RWPE1 (cell line): ENCODE data around the gene ADA.

Source experiments
- CTCF ChIA-PET: fragments of 350-600 bp; sonication (Branson Sonifier 250); formaldehyde crosslinking; extraction: SDS; loops from one replicate; lab custom pipeline; 2021; lab: Yijun Ruan, JAX
- POLR2A ChIA-PET: fragments of 400-600 bp; formaldehyde crosslinking; extraction: SDS; loops from one replicate; lab custom pipeline; 2020; ENCODE audit warnings: antibody characterized with exemption; ENCODE audit not compliant: low non-redundant PET; lab: Yijun Ruan, JAX
- DNase-seq: peaks from one replicate; pipeline ENCODE4 v3.0.0; 2012; ENCODE audit warnings: low spot score
- H3K27ac ChIP-seq: fragments of 450-650 bp; 2 replicates; pipeline ENCODE4 v1.5.1; 2017
- TF ChIP-seq, protein P1 (sequence below): fragments of 450-650 bp; conservative IDR thresholded peaks from 2 replicates; pipeline ENCODE4 v1.5.1; 2017; ENCODE audit warnings: low read depth, mild to moderate bottlenecking

The ADA gene

GRCh38 chr20:44622501-44623270 lies 28.8 kb downstream of the ADA start:
- TF ChIP-seq, protein P1, sequence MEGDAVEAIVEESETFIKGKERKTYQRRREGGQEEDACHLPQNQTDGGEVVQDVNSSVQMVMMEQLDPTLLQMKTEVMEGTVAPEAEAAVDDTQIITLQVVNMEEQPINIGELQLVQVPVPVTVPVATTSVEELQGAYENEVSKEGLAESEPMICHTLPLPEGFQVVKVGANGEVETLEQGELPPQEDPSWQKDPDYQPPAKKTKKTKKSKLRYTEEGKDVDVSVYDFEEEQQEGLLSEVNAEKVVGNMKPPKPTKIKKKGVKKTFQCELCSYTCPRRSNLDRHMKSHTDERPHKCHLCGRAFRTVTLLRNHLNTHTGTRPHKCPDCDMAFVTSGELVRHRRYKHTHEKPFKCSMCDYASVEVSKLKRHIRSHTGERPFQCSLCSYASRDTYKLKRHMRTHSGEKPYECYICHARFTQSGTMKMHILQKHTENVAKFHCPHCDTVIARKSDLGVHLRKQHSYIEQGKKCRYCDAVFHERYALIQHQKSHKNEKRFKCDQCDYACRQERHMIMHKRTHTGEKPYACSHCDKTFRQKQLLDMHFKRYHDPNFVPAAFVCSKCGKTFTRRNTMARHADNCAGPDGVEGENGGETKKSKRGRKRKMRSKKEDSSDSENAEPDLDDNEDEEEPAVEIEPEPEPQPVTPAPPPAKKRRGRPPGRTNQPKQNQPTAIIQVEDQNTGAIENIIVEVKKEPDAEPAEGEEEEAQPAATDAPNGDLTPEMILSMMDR, result no peak
- DNase-seq, result no peak
- CTCF ChIA-PET, result interaction anchor here (0.6 kb wide), 2 partner anchors 135 to 578 kb away, joined by 3 read pairs; no protein-coding TSS in a partner anchor
- POLR2A ChIA-PET, result no interaction called here
- H3K27ac ChIP-seq, result no peak overlapping the region

DNA sequence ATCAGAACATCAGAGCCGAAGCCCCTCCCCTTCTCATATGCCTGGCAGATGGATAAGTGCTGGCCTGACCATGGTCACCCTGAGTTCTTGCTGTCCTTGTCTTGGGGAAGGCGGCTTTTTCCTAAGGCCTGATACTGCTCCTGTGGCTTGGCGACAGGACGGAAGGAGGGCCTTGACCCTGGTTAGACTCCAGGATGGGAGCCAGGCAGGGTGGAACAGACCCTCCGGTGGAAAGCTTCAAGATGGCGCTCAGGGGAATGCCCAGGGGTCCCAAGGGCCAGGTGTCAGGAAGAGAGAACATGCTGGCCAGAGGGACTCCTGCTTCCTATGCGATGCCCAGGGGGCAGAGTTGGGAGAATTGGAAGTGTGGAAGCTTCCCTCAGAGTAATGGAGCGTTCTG lies 29.6 kb downstream of the ADA start:
- no peak overlapping the region for H3K27ac ChIP-seq
- DNase-seq, result no peak
- TF ChIP-seq, protein P1, result no peak
- ChIA-PET POLR2A (no interaction called here), CTCF (interaction anchor here (0.6 to 1.0 kb wide), 2 partner anchors 134 to 405 kb away, joined by 3 to 4 read pairs; no protein-coding TSS in a partner anchor)

DNA sequence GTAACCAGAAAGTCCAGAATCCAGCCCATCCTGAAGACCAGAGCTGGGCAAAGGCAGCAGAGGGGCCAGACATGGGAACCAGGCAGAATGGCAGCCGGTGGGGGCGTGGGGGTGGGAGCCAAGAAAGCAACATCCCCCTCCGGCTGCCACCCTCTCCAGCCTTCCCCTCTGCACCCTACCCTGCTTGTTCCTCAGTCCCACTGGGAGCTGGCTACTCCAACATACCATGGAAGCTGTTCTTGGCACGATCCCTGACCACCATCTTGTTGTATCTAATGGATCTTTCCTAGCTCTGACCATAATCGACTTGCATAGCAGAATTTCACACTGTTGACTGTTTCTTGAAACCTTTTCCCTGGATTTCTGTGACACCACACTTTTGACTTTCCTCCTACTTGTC lies 30.2 kb downstream of the ADA start:
- CTCF ChIA-PET, result interaction anchor here (1.0 kb wide), 1 partner anchor 404 kb away, joined by 4 read pairs; no protein-coding TSS in a partner anchor
- POLR2A ChIA-PET, result interaction anchor here (0.6 kb wide), 1 partner anchor 24 kb away, joined by 3 read pairs; no protein-coding TSS in a partner anchor
- TF ChIP-seq, protein P1, result no peak
- DNase-seq, result no peak
- no peak overlapping the region for H3K27ac ChIP-seq

DNA sequence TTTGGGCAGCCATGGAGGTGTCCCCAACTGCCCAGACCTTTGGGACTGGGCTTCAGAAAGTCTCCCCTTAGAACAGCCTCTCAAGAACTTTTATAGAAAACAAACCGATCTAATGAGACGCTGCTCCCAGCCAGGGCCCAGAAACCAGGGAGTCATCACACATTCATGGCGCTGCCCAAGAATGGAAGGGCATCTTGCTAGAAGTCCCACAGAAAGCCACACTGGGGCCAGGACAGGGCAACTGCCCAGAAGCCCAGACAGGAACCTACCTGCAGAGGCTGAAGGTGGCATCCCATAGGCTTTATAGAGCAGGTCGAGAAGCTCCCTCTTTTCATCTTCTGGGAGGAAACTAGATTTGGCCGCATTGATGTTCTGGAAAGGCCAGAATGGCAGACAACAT lies 31.5 kb downstream of the ADA start:
- TF ChIP-seq, protein P1, result no peak
- no peak overlapping the region for H3K27ac ChIP-seq
- CTCF ChIA-PET, result no interaction called here
- no peak for DNase-seq
- POLR2A ChIA-PET, result no interaction called here

DNA sequence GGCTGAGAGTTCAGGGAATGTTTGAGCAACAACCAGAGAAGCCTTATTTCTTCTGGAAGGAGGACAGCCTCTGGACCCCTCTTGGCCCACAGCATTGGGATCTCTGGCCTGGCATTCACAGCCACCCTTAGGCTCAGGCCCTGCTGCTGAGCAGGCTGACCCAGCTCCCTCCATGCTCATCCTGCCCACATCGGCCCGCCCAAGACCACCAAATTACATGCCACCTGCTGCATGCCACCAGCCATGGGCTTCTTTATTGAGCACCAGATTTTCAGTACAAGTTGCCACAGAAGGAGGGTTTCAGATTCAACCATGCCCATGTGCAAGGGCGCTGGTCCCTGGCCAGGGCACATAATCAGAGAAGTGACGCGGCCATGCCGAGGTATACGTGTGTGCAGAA lies 32.2 kb downstream of the ADA start:
- H3K27ac ChIP-seq, result no peak overlapping the region
- DNase-seq, result no peak
- ChIA-PET POLR2A (no interaction called here), CTCF (interaction anchor here (0.5 to 2.1 kb wide), 3 partner anchors 10 to 443 kb away, joined by 3 to 8 read pairs (median 5); no protein-coding TSS in a partner anchor)
- TF ChIP-seq, protein P1, result no peak

DNA sequence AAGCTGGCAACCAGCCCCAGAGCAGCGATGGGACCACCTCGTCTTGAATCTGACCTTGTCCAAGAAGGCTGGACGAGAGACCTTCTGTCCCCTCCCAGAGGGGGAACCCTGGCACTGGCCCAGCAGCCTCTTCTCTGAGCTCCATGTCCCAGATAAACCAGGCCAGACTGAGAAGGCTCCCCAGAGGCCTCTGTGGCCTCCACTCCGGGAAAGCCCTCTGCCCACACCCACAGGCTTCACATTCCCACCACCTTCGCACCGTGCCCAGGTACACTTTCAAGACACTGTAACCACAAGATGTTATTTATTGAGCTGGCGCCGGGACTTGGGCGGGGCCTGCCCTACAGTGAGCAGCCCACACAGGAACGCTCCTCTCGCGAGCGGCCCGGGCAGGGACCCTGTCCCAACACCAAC lies 33.2 kb downstream of the ADA start:
- ChIA-PET CTCF (interaction anchor here (0.6 to 2.1 kb wide), 3 partner anchors 9 to 67 kb away, joined by 3 to 8 read pairs (median 3); no protein-coding TSS in a partner anchor), POLR2A (no interaction called here)
- peak overlapping the region; percentile 1; the same call in 1 of the 2 replicates for H3K27ac ChIP-seq
- no peak for DNase-seq
- TF ChIP-seq, protein P1, result no peak
